ENCODE data around the gene APOA1. TPM values are rescaled to one million over a fixed set of nuclear protein-coding genes. Genes with fewer than 3 reads are reported as not detected.
A peak's percentile ranks its signal among the peaks of the same experiment; 100 is the strongest.

The APOA1 gene
- total RNA-seq, 1 donor from 2014 or later = 3.7 TPM

DNA sequence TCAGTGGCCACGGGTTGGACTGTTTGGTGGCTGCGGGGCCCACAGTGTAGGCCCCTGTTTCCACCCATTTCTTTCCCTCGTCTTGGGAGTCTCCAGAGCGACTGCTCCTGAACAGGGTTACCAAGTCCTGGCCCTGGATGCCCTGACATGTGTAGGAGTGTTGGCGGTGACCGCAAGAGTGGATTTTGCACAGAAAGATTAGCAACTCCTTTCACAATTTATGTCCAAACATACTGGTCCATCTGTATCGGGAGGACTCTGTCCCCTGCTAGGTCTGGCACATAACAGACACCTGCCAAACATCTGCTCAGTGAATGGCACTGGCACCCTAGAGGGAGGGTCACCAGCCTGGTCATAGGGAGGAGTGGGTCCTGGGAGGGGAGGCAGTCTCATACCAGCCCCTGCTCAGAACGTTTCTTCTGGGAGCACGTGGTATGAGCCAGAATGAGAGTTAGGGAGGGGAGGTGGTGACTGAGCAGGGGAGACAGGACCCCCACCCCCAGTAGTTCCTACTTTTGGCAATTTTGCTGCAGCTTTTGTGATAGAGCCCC is 3.4 kb upstream of the APOA1 start:
- no peaks in the 10 kb centered on the region for H3K27me3 ChIP-seq (ENCODE audit: low read depth)
- ATAC-seq (no peak), DNase-seq (no peak)
- intact Hi-C loops (cut with DNase I) = no loop called here
- no peak overlapping the region for H3K4me3 ChIP-seq
- no peaks in the 10 kb centered on the region for H3K9me3 ChIP-seq
- H3K27ac ChIP-seq = no peak overlapping the region
- H3K36me3 ChIP-seq = peaks cover 33% of the 10 kb centered on the region
- TF ChIP-seq, protein P1, sequence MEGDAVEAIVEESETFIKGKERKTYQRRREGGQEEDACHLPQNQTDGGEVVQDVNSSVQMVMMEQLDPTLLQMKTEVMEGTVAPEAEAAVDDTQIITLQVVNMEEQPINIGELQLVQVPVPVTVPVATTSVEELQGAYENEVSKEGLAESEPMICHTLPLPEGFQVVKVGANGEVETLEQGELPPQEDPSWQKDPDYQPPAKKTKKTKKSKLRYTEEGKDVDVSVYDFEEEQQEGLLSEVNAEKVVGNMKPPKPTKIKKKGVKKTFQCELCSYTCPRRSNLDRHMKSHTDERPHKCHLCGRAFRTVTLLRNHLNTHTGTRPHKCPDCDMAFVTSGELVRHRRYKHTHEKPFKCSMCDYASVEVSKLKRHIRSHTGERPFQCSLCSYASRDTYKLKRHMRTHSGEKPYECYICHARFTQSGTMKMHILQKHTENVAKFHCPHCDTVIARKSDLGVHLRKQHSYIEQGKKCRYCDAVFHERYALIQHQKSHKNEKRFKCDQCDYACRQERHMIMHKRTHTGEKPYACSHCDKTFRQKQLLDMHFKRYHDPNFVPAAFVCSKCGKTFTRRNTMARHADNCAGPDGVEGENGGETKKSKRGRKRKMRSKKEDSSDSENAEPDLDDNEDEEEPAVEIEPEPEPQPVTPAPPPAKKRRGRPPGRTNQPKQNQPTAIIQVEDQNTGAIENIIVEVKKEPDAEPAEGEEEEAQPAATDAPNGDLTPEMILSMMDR (IDR thresholded peaks at IDR 0.05) = no peak
- H3K4me1 ChIP-seq = peaks cover 27% of the 10 kb centered on the region

DNA sequence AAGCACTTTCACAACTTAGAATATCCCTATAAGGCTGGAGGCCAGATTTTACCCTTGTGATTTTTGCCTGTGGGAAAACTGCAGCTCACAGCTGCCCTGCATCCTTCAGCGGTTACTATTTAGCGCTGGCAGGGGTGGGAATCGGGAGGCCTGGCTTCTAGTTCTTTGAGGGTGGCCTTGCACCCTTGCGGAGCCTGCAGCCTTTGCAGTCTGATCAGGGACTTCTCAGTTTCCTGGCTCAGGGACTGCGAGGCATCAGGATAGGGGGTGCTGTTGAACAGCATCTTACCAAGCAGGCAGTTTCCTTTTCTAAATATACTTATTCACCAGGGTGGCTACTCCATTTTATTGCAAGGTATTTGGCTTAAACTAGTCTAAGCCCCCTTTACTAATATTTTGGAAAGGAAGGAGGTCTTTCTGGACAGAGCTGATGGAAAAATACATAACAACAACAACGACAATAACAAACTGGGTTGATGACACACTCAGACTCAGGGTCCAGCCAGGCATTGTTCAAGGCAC is 2.9 kb upstream of the APOA1 start:
- peaks cover 33% of the 10 kb centered on the region for H3K4me1 ChIP-seq
- ATAC-seq (no peak), DNase-seq (no peak)
- H3K36me3 ChIP-seq = peaks cover 28% of the 10 kb centered on the region
- H3K4me3 ChIP-seq = no peak overlapping the region
- TF ChIP-seq, protein P1 (IDR thresholded peaks at IDR 0.05) = peak; percentile 8
- no peak overlapping the region for H3K27ac ChIP-seq
- H3K9me3 ChIP-seq = no peaks in the 10 kb centered on the region
- H3K27me3 ChIP-seq (ENCODE audit: low read depth) = no peaks in the 10 kb centered on the region
- intact Hi-C loops (cut with DNase I) = no loop called here

DNA sequence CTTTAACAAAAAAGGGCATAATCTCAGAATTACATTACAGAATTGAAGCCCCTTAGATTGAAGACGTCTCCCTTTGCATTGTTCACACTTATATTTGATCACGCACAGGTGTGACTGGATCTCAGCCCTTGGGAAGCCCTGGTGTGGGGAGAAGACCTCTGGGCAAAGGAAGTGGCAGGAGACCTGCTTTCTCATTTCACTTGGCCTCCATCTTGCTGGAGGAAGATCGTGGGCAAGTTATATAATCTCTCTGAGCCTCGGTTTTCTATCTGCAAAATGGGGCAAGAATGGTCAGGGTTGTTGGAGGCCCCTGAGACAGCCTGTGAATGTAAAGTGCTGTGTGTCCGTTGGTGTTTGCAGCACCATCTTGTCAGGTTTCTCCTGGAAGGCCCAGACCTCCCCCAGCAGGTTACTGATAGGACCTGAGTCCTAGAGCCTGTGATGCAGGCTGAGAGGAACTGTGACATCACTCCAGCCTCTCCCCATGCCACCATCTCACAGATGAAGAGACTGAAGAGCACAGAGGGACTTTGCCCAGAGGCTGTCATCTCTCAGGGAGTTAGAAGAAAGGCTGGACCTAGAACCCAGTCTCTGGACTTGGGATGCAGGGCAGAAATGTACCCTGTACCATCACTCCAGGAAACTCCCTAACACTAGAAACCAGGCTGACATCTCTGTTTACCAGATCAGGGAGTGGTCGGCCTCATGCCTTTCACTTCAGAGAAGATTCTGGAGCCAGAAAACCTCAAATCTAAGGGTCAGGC is 1.1 kb upstream of the APOA1 start:
- H3K27me3 ChIP-seq (ENCODE audit: low read depth) = no peaks in the 10 kb centered on the region
- DNase-seq (no peak), ATAC-seq (no peak)
- peaks cover 41% of the 10 kb centered on the region for H3K4me1 ChIP-seq
- H3K36me3 ChIP-seq = peaks cover 12% of the 10 kb centered on the region
- TF ChIP-seq, protein P1 (IDR thresholded peaks at IDR 0.05) = no peak
- no peak overlapping the region for H3K4me3 ChIP-seq
- no peak overlapping the region for H3K27ac ChIP-seq
- intact Hi-C loops (cut with DNase I) = no loop called here
- H3K9me3 ChIP-seq = no peaks in the 10 kb centered on the region

DNA sequence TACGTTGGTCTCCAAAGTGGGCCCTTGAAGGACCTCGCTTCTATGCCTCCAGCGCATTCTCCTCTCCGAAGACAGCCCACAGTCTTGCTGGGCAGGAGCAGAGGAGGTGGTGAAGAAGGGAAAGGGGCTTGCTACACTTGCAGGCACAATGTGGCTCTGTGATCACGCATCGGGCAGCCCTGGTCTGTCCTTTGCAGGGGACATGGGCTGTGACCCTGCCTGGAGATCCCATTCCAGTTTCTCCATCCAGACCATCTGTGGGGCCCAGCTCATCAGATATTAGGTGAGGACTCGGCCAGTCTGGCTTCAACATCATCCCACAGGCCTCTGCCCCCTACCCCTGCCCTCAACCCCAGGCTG is 810 bp downstream of the APOA1 start:
- intact Hi-C loops (cut with DNase I) = no loop called here
- ATAC-seq = no peak
- peak overlapping the region; percentile 88 for H3K27ac ChIP-seq

DNA sequence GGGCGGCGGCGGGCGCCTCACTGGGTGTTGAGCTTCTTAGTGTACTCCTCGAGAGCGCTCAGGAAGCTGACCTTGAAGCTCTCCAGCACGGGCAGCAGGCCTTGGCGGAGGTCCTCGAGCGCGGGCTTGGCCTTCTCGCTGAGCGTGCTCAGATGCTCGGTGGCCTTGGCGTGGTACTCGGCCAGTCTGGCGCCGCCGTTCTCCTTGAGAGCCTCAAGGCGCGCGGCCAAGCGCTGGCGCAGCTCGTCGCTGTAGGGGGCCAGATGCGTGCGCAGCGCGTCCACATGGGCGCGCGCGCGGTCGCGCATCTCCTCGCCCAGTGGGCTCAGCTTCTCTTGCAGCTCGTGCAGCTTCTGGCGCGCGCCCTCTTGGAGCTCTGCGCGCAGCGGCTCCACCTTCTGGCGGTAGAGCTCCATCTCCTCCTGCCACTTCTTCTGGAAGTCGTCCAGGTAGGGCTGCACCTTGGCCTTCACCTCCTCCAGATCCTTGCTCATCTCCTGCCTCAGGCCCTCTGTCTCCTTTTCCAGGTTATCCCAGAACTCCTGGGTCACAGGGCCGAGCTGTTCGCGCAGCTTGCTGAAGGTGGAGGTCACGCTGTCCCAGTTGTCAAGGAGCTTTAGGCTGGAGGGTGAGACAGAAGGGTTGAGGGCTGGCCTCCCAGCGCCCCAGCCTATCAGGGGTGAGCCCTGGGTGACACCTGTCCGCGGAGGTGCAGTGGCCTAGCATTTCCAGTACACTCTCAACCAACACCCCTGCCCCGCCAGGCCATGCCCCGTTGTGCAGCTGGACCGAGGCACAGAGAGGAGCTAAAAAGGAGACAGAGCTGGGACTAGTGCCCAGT is 1.4 kb downstream of the APOA1 start:
- TF ChIP-seq, protein P1 (IDR thresholded peaks at IDR 0.05) = peak; percentile 56
- ATAC-seq (peak; percentile 93 to 94), DNase-seq (peak; percentile 95)
- intact Hi-C loops (cut with DNase I) = no loop called here
- Histone ChIP-seq H3K4me3 (peak overlapping the region; percentile 54), H3K36me3 (no peaks in the 10 kb centered on the region), H3K4me1 (peaks cover 41% of the 10 kb centered on the region), H3K27ac (peak overlapping the region; percentile 88), H3K9me3 (no peaks in the 10 kb centered on the region), H3K27me3 (ENCODE audit: low read depth) (no peaks in the 10 kb centered on the region)

More for the DNA sequence above, 810 bp downstream of the APOA1 start:
- no peak for DNase-seq
- H3K36me3 ChIP-seq = no peaks in the 10 kb centered on the region
- no peaks in the 10 kb centered on the region for H3K9me3 ChIP-seq
- TF ChIP-seq, protein P1 (IDR thresholded peaks at IDR 0.05) = no peak
- peak overlapping the region; percentile 54 for H3K4me3 ChIP-seq
- no peaks in the 10 kb centered on the region for H3K27me3 ChIP-seq (ENCODE audit: low read depth)
- H3K4me1 ChIP-seq = peaks cover 41% of the 10 kb centered on the region
